Ovary (tissue), 9 donors: ENCODE measurements around the gene SLC17A9. TPM values are rescaled to one million over a fixed set of nuclear protein-coding genes. Genes with fewer than 3 reads are reported as not detected.

Source experiments
- DNase-seq, 5 donors: peaks; one replicate each; pipeline ENCODE4 v3.0.0-alpha.2; 2019 to 2020
- H3K27ac ChIP-seq, 2 donors: fragments of 200-600 bp; one replicate each; pipeline versions ENCODE4 v1.5.1 to v1.8.0; 2019 to 2022
- H3K27me3 ChIP-seq: fragments of 200-600 bp; one replicate; pipeline ENCODE4 v1.8.0; 2022
- H3K36me3 ChIP-seq: fragments of 200-600 bp; sonication (generic); one replicate; pipeline ENCODE4 v1.5.1; 2019
- H3K4me1 ChIP-seq: one replicate; pipeline ENCODE4 v1.8.1; 2013; ENCODE audit warnings: mild to moderate bottlenecking, moderate library complexity; ENCODE audit not compliant: insufficient read depth
- H3K4me3 ChIP-seq: fragments of 200-600 bp; sonication (generic); one replicate; pipeline ENCODE4 v1.5.1; 2017
- H3K9me3 ChIP-seq, 2 donors: fragments of 200-600 bp in 1 of 2; sonication (generic) in 1 of 2; one replicate each; pipeline versions ENCODE4 v1.5.1 to v1.8.1; 2013 to 2019; ENCODE audit warnings: mild to moderate bottlenecking in 1 of 2, moderate library complexity in 1 of 2
- EP300 ChIP-seq: sonication (generic); formaldehyde crosslinking; IDR thresholded peaks from one replicate; pipeline ENCODE4 v1.6.1; 2017; ENCODE audit warnings: antibody characterized with exemption
- POLR2A ChIP-seq: fragments of 450-650 bp; IDR thresholded peaks from one replicate; pipeline ENCODE4 v1.6.1; 2017; ENCODE audit warnings: antibody characterized with exemption, mild to moderate bottlenecking, moderate library complexity
- WGBS, 3 donors: extraction: QIAGEN DNeasy Blood & Tissue Kit in 1 of 3; methylation state at CpG; one replicate each; pipeline versions ENCODE4 v1.1.5 to v1.1.7; 2013 to 2017; 5-methylcytosine and 5-hydroxymethylcytosine counted together
- intact Hi-C, 4 donors: fragments of 100-400 bp; cut with DNase I; formaldehyde crosslinking; loops; one replicate each; pipeline versions ENCODE4 v1.11.0 to v1.15.1; 2022 to 2023
- polyA plus RNA-seq, 2 donors: library from polyadenylated mRNA; stranded (reverse); fragments of 200-250 nt in 1 of 2; fragments of 350-450 nt in 1 of 2; fragmentation: Illumina TruSeq in 1 of 2; extraction: RNeasy Lipid Tissue Mini Kit (QIAGEN cat#74804) in 1 of 2; gene quantifications; one replicate each; pipeline ENCODE4 v1.2.3, GENCODE V29; 2013 to 2014
- total RNA-seq, 7 donors: library from RNA; depleted of rRNA in 2 of 7; stranded (reverse); fragments of >200 nt in 2 of 7; fragmentation: NEBNext Ultra II Directional in 3 of 7; extraction: Animal tissue kit (Norgen Biotek cat#: 25700) in 3 of 7; gene quantifications; one replicate each; pipeline versions ENCODE4 v1.1.0 to v1.2.4, GENCODE V29; 2016 to 2023
- TF ChIP-seq, protein P1 (sequence below), 3 donors: fragments of 450-650 bp in 2 of 3; fragments of 200-600 bp in 1 of 3; IDR thresholded peaks; one replicate each; pipeline versions ENCODE4 v1.5.1 to v1.8.0; 2016 to 2022; ENCODE audit warnings: antibody characterized with exemption in 3 of 3, mild to moderate bottlenecking in 1 of 3
- donor health status: DM: no; HTN: no; CAD: no; lungs with moderate emphysema.
- donor health status: DM: no; HTN: no; CAD: no.
- donor health status: Bipolar disorder and iron deficiency.
- donor health status: DM: yes; HTN: yes; CAD: no.
- donor health status: DM: no; HTN: no; CAD: no.
- donor health status: DM: yes; HTN: yes; CAD: no.

SLC17A9 gene
- total and polyA plus RNA-seq, 9 donors: 0.68 to 7.7 (median 4.7) TPM

DNA sequence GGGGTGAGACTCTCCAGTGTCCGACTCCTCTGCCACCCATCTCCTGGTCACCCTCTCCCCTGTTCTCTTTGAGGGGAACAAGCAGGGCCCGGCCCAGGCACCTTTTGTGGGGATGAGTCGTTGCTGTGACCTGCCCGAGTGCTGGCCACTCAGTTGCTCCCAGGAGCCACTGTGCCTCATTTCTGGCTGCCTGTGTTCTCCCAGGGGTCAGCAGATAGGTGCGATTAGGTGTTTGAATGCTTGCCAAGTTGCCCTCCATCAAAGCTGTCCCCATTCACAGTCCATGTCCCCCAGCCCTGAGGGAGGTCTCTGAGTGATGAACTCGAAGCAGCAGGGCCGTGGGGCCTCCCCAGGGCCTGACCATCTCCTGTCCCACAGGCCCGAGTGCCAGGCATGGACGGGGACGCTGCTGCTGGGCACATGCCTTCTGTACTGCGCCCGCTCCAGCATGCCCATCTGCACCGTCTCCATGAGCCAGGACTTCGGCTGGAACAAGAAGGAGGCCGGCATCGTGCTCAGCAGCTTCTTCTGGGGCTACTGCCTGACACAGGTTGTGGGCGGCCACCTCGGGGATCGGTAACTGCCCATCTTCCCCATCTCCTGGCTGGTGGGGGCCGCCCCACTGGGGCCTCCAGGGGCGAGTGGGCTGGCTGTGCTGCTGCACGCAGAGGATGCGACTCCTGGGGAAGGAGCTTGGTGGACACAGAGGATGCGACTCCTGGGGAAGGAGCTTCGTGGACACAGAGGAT, 4.1 kb downstream of the SLC17A9 start:
- DNase-seq: no peak
- Histone ChIP-seq H3K27ac (no peak overlapping the region), H3K9me3 (no peaks in the 10 kb centered on the region), H3K27me3 (no peaks in the 10 kb centered on the region), H3K4me1 (peaks cover 22% of the 10 kb centered on the region), H3K4me3 (no peak overlapping the region), H3K36me3 (no peaks in the 10 kb centered on the region)
- intact Hi-C loops: no loop called here
- WGBS, 3 donors: 91 to 93% (median 92%) methylated on average over 24 to 25 of the region's 25 CpGs
- no peak for TF ChIP-seq EP300
- TF ChIP-seq, protein P1, sequence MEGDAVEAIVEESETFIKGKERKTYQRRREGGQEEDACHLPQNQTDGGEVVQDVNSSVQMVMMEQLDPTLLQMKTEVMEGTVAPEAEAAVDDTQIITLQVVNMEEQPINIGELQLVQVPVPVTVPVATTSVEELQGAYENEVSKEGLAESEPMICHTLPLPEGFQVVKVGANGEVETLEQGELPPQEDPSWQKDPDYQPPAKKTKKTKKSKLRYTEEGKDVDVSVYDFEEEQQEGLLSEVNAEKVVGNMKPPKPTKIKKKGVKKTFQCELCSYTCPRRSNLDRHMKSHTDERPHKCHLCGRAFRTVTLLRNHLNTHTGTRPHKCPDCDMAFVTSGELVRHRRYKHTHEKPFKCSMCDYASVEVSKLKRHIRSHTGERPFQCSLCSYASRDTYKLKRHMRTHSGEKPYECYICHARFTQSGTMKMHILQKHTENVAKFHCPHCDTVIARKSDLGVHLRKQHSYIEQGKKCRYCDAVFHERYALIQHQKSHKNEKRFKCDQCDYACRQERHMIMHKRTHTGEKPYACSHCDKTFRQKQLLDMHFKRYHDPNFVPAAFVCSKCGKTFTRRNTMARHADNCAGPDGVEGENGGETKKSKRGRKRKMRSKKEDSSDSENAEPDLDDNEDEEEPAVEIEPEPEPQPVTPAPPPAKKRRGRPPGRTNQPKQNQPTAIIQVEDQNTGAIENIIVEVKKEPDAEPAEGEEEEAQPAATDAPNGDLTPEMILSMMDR (IDR thresholded peaks at IDR 0.05): no peak
- TF ChIP-seq POLR2A: no peak

- H3K4me1 ChIP-seq: peaks cover 19% of the 10 kb centered on the region
- TF ChIP-seq, protein P1 (IDR thresholded peaks at IDR 0.05): no peak
- no peak for TF ChIP-seq EP300
- TF ChIP-seq POLR2A: no peak
- intact Hi-C loops: no loop called here
- H3K36me3 ChIP-seq: no peaks in the 10 kb centered on the region
- H3K4me3 ChIP-seq: no peak overlapping the region
- no peak overlapping the region for H3K27ac ChIP-seq
- 92 to 94% (median 92%) methylated on average over 36 of the region's 36 CpGs for WGBS, 3 donors
- no peaks in the 10 kb centered on the region for H3K27me3 ChIP-seq
- DNase-seq: no peak
- no peaks in the 10 kb centered on the region for H3K9me3 ChIP-seq
Observed at GRCh38 chr20:62957136-62958117, 4.9 kb downstream of the SLC17A9 start.

DNA sequence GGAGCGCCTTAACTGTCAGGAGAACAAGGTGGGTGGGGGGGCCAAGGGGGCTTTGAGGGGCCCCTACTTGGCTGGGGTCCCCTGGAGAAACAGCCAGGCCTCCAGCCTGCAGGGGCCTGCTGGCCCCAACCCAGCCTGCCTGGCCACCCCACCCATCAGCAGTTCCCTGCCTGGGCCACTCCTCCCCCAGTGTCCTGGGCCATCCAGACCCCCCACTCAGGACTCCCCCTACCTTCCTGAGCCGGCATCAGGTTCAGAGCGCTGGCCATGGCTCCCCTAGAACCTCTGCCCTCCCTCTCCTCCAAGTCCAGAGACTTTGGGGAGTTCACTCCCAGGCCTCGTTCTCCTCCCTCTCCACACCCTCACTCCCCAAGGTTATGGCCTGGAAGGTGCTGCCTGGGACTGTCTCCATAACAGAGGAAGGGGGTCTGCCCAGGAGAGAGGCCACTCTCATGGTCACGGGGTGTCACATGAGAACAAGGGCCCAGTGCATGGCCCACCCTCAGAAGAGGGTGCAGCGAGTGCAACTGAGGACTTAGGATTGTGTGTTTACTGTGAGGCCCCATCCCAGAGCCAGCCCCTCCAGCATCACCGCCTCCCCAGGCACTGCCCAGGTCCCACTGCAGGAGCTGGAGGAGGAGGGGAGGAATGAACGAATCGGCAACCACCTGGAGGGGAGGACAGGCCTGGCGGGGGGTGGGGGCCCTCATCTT, 6.0 kb downstream of the SLC17A9 start:
- no peaks in the 10 kb centered on the region for H3K9me3 ChIP-seq
- H3K4me3 ChIP-seq: no peak overlapping the region
- H3K36me3 ChIP-seq: no peaks in the 10 kb centered on the region
- no peak overlapping the region for H3K27ac ChIP-seq
- H3K4me1 ChIP-seq: peaks cover 7% of the 10 kb centered on the region
- H3K27me3 ChIP-seq: no peaks in the 10 kb centered on the region
- 75 to 84% (median 79%) methylated on average over 10 of the region's 10 CpGs for WGBS, 3 donors
- intact Hi-C loops: no loop called here
- TF ChIP-seq POLR2A (no peak), EP300 (no peak)
- TF ChIP-seq, protein P1 (IDR thresholded peaks at IDR 0.05): no peak
- no peak for DNase-seq
